PC-3 (cell line): ENCODE data around the gene ACOXL.

ENCODE experiments used
- EZH2 ChIP-seq: fragments of 300-600 bp; sonication (generic); IDR thresholded peaks from one replicate; pipeline ENCODE4 v1.6.1; 2017; ENCODE audit warnings: antibody characterized with exemption, mild to moderate bottlenecking, low read length; ENCODE audit not compliant: unreplicated experiment
- EZH2phosphoT487 ChIP-seq: fragments of 300-600 bp; sonication (generic); IDR thresholded peaks from 2 replicates; pipeline ENCODE4 v1.6.1; 2018; ENCODE audit warnings: mild to moderate bottlenecking, antibody characterized with exemption, low read length, borderline replicate concordance
- TF ChIP-seq, protein P1 (sequence below): fragments of 300-600 bp; sonication (generic); conservative IDR thresholded peaks from 2 replicates; pipeline ENCODE4 v1.5.1; 2017; ENCODE audit warnings: antibody characterized with exemption, low read depth, mild to moderate bottlenecking, low read length

DNA sequence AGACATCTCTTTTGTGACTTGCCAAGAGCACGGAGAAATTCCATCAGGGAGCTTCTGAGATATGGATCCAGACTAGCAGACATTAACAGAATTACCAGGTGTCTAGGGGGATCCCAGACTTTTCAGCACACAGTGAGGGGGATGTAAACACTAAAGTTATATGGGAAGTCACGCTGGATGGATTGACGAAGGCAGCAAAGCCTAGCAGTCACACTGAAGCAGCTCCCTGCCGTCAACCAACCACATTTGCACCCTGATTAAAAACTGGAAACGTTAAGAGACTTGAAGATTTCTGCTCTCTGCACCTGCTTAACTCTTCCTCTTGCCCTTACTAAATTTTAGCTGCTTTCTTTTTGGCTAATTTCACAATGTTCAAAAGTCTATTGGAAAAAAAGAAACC is 325.9 kb downstream of the ACOXL start:
- TF ChIP-seq EZH2 (no peak), EZH2phosphoT487 (no peak)
- TF ChIP-seq, protein P1, sequence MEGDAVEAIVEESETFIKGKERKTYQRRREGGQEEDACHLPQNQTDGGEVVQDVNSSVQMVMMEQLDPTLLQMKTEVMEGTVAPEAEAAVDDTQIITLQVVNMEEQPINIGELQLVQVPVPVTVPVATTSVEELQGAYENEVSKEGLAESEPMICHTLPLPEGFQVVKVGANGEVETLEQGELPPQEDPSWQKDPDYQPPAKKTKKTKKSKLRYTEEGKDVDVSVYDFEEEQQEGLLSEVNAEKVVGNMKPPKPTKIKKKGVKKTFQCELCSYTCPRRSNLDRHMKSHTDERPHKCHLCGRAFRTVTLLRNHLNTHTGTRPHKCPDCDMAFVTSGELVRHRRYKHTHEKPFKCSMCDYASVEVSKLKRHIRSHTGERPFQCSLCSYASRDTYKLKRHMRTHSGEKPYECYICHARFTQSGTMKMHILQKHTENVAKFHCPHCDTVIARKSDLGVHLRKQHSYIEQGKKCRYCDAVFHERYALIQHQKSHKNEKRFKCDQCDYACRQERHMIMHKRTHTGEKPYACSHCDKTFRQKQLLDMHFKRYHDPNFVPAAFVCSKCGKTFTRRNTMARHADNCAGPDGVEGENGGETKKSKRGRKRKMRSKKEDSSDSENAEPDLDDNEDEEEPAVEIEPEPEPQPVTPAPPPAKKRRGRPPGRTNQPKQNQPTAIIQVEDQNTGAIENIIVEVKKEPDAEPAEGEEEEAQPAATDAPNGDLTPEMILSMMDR = no peak
